Stimulated activated naive CD8-positive, alpha-beta T cell treated with anti-CD3 and anti-CD28 coated beads, Interleukin-15, Interleukin-2, amounts not matched to agents 100 ng/mL and 50 ng/mL, for 24 hours (primary cell): ENCODE results near the gene VWA3B.
"Not testable (repeated sequence)": the region's sequence is repeated elsewhere in the genome, so short reads cannot be mapped to it uniquely, and the experiment has no call there.

Experiments
- H3K27ac Mint-ChIP-seq: one replicate; pipeline ENCODE4 v1.8.0; 2021; ENCODE audit warnings: mild to moderate bottlenecking, mixed read lengths
- H3K27me3 Mint-ChIP-seq: one replicate; pipeline ENCODE4 v1.8.0; 2021; ENCODE audit warnings: mixed read lengths
- H3K36me3 Mint-ChIP-seq: one replicate; pipeline ENCODE4 v1.8.0; 2021; ENCODE audit warnings: low read depth, mixed read lengths
- H3K4me1 Mint-ChIP-seq: one replicate; pipeline ENCODE4 v1.8.0; 2021; ENCODE audit warnings: low read depth, mixed read lengths
- H3K4me3 Mint-ChIP-seq: one replicate; pipeline ENCODE4 v1.8.0; 2021; ENCODE audit warnings: mild to moderate bottlenecking, mixed read lengths
- H3K9me3 Mint-ChIP-seq: one replicate; pipeline ENCODE4 v1.8.0; 2021; ENCODE audit warnings: mixed read lengths

Gene VWA3B

GRCh38 chr2:98086491-98087446, at the start of gene VWA3B:
TSS of gene VWA3B (plus strand) at chr2:98087167. CDS start at chr2:98093093, 5,926 bp downstream.
- Mint-ChIP-seq H3K4me3 (peak within 1 kb of the TSS; percentile 78), H3K4me1 (peaks cover 30% of the 10 kb centered on the region), H3K27ac (peak within 1 kb of the TSS; percentile 40), H3K36me3 (no peaks in the 10 kb centered on the region), H3K9me3 (no peaks in the 10 kb centered on the region), H3K27me3 (peaks cover 53% of the 10 kb centered on the region)

GRCh38 chr2:98037206-98037605, 49.8 kb upstream of the VWA3B start:
- H3K27me3 Mint-ChIP-seq = no peaks in the 10 kb centered on the region
- H3K27ac Mint-ChIP-seq = no peak overlapping the region
- H3K36me3 Mint-ChIP-seq = no peaks in the 10 kb centered on the region
- H3K4me3 Mint-ChIP-seq = no peak overlapping the region
- peaks cover 5% of the 10 kb centered on the region for H3K4me1 Mint-ChIP-seq
- H3K9me3 Mint-ChIP-seq = no peaks in the 10 kb centered on the region

GRCh38 chr2:98037666-98038336, 49.2 kb upstream of the VWA3B start:
- Mint-ChIP-seq H3K36me3 (no peaks in the 10 kb centered on the region), H3K27me3 (no peaks in the 10 kb centered on the region), H3K27ac (no peak overlapping the region), H3K4me1 (peaks cover 5% of the 10 kb centered on the region), H3K9me3 (no peaks in the 10 kb centered on the region), H3K4me3 (no peak overlapping the region)

GRCh38 chr2:98039085-98039756, 47.7 kb upstream of the VWA3B start:
- no peak overlapping the region for H3K4me3 Mint-ChIP-seq
- H3K9me3 Mint-ChIP-seq = peaks cover 11% of the 10 kb centered on the region
- H3K27ac Mint-ChIP-seq = no peak overlapping the region
- no peaks in the 10 kb centered on the region for H3K27me3 Mint-ChIP-seq
- H3K36me3 Mint-ChIP-seq = no peaks in the 10 kb centered on the region
- H3K4me1 Mint-ChIP-seq = peaks cover 5% of the 10 kb centered on the region

GRCh38 chr2:98040331-98040939, 46.5 kb upstream of the VWA3B start:
- no peak overlapping the region for H3K27ac Mint-ChIP-seq

GRCh38 chr2:98043101-98043500, 43.9 kb upstream of the VWA3B start:
- H3K9me3 Mint-ChIP-seq = peaks cover 24% of the 10 kb centered on the region
- H3K4me3 Mint-ChIP-seq = no peak overlapping the region
- no peaks in the 10 kb centered on the region for H3K36me3 Mint-ChIP-seq
- no peak overlapping the region for H3K27ac Mint-ChIP-seq
- H3K4me1 Mint-ChIP-seq = peaks cover 5% of the 10 kb centered on the region
- peaks cover 4% of the 10 kb centered on the region for H3K27me3 Mint-ChIP-seq

More at GRCh38 chr2:98040331-98040939, 46.5 kb upstream of the VWA3B start:
- Mint-ChIP-seq H3K36me3 (no peaks in the 10 kb centered on the region), H3K4me1 (peaks cover 5% of the 10 kb centered on the region), H3K9me3 (peaks cover 23% of the 10 kb centered on the region), H3K4me3 (no peak overlapping the region), H3K27me3 (no peaks in the 10 kb centered on the region)

GRCh38 chr2:98044730-98045129, 42.2 kb upstream of the VWA3B start:
- H3K9me3 Mint-ChIP-seq = peaks cover 24% of the 10 kb centered on the region
- H3K27me3 Mint-ChIP-seq, H3K36me3 Mint-ChIP-seq, H3K4me3 Mint-ChIP-seq, H3K4me1 Mint-ChIP-seq, H3K27ac Mint-ChIP-seq: not testable (repeated sequence)

GRCh38 chr2:98050070-98050469, 36.9 kb upstream of the VWA3B start:
- no peak overlapping the region for H3K4me3 Mint-ChIP-seq
- peaks cover 7% of the 10 kb centered on the region for H3K27me3 Mint-ChIP-seq
- H3K36me3 Mint-ChIP-seq = no peaks in the 10 kb centered on the region
- H3K9me3 Mint-ChIP-seq = peaks cover 4% of the 10 kb centered on the region
- no peaks in the 10 kb centered on the region for H3K4me1 Mint-ChIP-seq
- H3K27ac Mint-ChIP-seq = no peak overlapping the region

GRCh38 chr2:98058191-98058975, 28.6 kb upstream of the VWA3B start:
- H3K9me3 Mint-ChIP-seq = no peaks in the 10 kb centered on the region
- no peak overlapping the region for H3K27ac Mint-ChIP-seq
- no peak overlapping the region for H3K4me3 Mint-ChIP-seq
- no peaks in the 10 kb centered on the region for H3K4me1 Mint-ChIP-seq
- H3K36me3 Mint-ChIP-seq = no peaks in the 10 kb centered on the region
- H3K27me3 Mint-ChIP-seq = peaks cover 3% of the 10 kb centered on the region

GRCh38 chr2:98060277-98060676, 26.7 kb upstream of the VWA3B start:
- Mint-ChIP-seq H3K9me3 (no peaks in the 10 kb centered on the region), H3K4me3 (no peak overlapping the region), H3K36me3 (no peaks in the 10 kb centered on the region), H3K27ac (no peak overlapping the region), H3K27me3 (peaks cover 15% of the 10 kb centered on the region), H3K4me1 (no peaks in the 10 kb centered on the region)

- H3K9me3 Mint-ChIP-seq = no peaks in the 10 kb centered on the region
- peaks cover 15% of the 10 kb centered on the region for H3K27me3 Mint-ChIP-seq
- H3K4me3 Mint-ChIP-seq = no peak overlapping the region
- H3K27ac Mint-ChIP-seq = no peak overlapping the region
- no peaks in the 10 kb centered on the region for H3K4me1 Mint-ChIP-seq
- H3K36me3 Mint-ChIP-seq = no peaks in the 10 kb centered on the region
Measured at GRCh38 chr2:98063291-98063854, 23.6 kb upstream of the VWA3B start.

GRCh38 chr2:98065808-98066207, 21.2 kb upstream of the VWA3B start:
- no peaks in the 10 kb centered on the region for H3K36me3 Mint-ChIP-seq
- no peak overlapping the region for H3K4me3 Mint-ChIP-seq

GRCh38 chr2:98067160-98067559, 19.8 kb upstream of the VWA3B start:
- H3K27ac Mint-ChIP-seq = no peak overlapping the region
- no peak overlapping the region for H3K4me3 Mint-ChIP-seq
- H3K9me3 Mint-ChIP-seq = no peaks in the 10 kb centered on the region
- H3K4me1 Mint-ChIP-seq = no peaks in the 10 kb centered on the region
- peaks cover 18% of the 10 kb centered on the region for H3K27me3 Mint-ChIP-seq
- H3K36me3 Mint-ChIP-seq = no peaks in the 10 kb centered on the region

More at GRCh38 chr2:98065808-98066207, 21.2 kb upstream of the VWA3B start:
- H3K4me1 Mint-ChIP-seq = no peaks in the 10 kb centered on the region
- peaks cover 15% of the 10 kb centered on the region for H3K27me3 Mint-ChIP-seq
- no peak overlapping the region for H3K27ac Mint-ChIP-seq
- H3K9me3 Mint-ChIP-seq = no peaks in the 10 kb centered on the region

GRCh38 chr2:98070081-98070480, 16.9 kb upstream of the VWA3B start:
- H3K4me1 Mint-ChIP-seq = no peaks in the 10 kb centered on the region
- no peaks in the 10 kb centered on the region for H3K36me3 Mint-ChIP-seq
- H3K27me3 Mint-ChIP-seq = peaks cover 10% of the 10 kb centered on the region
- H3K4me3 Mint-ChIP-seq = no peak overlapping the region
- no peaks in the 10 kb centered on the region for H3K9me3 Mint-ChIP-seq
- H3K27ac Mint-ChIP-seq = no peak overlapping the region
